Epithelial cell of esophagus (primary cell): Measurements from ENCODE around the gene ELOVL1.
"Not testable (repeated sequence)": the region's sequence is repeated elsewhere in the genome, so short reads cannot be mapped to it uniquely, and the experiment has no call there.

Source experiments
- DNase-seq: peaks from one replicate; pipeline ENCODE4 v3.0.0; 2010; ENCODE audit warnings: low read depth
- H3K4me3 ChIP-seq: 2 replicates; pipeline ENCODE4 v1.5.1; 2011; ENCODE audit warnings: mild to moderate bottlenecking, low read length, control low read depth
- TF ChIP-seq, protein P1 (sequence below): IDR thresholded peaks from 2 replicates; pipeline ENCODE4 v1.5.1; 2011; ENCODE audit warnings: low read depth, mild to moderate bottlenecking, low read length, control low read depth, inconsistent platforms; ENCODE audit not compliant: insufficient read depth; ENCODE audit errors: missing control alignments

Gene ELOVL1

DNA sequence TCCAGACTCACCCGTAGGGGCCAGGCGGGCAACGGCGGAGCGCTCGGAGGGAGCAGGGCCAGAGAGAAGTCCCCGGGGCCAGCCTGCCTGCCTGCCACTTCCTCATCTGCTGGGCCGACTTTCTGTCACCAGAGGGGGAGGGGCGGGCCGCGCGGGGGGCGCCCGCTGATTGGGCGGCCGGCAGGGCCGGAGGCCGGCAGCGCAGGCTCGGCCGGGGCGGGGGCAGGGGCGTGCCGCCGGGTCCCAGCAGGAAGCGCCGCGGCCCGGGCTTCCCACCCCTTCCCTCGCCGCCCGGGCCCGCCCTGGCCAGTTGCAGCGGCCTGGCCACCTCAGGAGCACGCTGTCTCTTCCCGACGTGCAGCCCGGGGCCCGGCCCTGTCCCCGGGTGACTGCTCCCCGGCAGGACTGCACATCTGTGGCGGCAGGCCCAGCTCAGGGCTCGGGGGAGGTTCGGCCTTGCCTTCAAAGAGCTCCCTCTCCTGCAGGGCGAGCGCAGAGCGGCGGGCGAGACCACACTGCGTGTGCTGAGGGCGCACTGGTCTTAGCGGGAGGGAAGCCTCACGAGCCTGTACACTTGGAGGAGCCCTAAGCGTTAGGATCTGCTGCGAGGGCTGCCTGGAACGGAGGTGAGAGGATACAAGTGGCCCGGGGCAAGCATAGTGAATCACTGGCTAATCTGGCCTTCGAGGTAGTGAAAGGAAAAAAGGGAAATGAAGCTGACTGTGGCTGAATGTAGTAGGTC is at the start of gene ELOVL1:
Gene ELOVL1 (minus strand): TSS at position 108 of the 742 bp plus-strand sequence. CDS start 2,402 bp downstream, outside the sequence.
- H3K4me3 ChIP-seq = peak within 1 kb of the TSS; percentile 75
- TF ChIP-seq, protein P1, sequence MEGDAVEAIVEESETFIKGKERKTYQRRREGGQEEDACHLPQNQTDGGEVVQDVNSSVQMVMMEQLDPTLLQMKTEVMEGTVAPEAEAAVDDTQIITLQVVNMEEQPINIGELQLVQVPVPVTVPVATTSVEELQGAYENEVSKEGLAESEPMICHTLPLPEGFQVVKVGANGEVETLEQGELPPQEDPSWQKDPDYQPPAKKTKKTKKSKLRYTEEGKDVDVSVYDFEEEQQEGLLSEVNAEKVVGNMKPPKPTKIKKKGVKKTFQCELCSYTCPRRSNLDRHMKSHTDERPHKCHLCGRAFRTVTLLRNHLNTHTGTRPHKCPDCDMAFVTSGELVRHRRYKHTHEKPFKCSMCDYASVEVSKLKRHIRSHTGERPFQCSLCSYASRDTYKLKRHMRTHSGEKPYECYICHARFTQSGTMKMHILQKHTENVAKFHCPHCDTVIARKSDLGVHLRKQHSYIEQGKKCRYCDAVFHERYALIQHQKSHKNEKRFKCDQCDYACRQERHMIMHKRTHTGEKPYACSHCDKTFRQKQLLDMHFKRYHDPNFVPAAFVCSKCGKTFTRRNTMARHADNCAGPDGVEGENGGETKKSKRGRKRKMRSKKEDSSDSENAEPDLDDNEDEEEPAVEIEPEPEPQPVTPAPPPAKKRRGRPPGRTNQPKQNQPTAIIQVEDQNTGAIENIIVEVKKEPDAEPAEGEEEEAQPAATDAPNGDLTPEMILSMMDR = peak; percentile 23
- peak; percentile 92 for DNase-seq

DNA sequence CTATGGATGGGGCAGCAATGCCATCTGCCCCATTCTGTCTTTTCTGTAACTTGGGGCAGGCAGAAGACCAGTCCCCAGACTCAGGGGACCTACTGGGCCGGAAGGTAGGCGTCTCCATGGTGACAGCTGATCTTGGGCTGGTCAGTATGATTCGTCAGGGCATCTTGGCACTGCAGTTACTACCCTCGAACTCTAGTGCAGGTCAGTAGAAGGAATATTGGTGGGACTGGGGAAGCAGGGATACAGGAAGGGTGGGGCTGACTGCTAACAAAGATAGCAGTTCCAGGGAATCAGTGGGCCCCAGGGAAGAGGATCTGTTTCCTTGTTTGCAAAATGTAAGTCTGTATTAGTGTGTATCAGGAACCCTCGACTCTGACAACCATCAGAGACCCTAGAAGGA is 48.1 kb upstream of the ELOVL1 start:
- DNase-seq = no peak
- TF ChIP-seq, protein P1 = no peak

DNA sequence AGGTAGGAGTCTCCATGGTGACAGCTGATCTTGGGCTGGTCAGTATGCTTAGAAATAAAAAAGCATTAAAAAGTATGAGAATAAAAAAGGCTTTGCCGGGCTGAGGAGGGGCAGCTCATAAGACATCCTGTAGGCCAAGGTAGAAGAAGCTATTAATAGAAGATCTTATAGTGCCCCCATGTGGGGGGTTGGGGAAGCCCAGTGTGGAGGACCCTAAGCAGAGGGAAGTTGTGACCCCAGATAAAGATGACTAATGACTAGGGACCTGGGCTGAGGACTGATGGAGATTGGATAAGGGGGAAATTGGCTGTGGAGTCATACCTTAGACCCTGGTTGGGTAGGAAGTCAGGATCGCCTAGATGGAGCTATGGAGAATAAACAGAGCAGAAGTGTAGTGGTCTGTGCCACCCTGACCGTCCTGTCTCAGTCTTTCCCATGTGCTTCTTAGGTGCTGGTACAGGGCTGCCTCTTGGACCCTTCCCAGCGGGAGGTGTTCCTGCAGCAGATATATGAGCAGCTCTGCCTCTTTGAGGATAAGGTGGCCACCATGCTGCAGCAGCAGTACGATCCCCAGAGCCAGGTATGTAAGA is 46.9 kb upstream of the ELOVL1 start:
- no peak overlapping the region for H3K4me3 ChIP-seq
- peak; percentile 56 for DNase-seq
- TF ChIP-seq, protein P1 = peak; percentile 62

More for the DNA sequence above, 48.1 kb upstream of the ELOVL1 start:
- H3K4me3 ChIP-seq = no peak overlapping the region

DNA sequence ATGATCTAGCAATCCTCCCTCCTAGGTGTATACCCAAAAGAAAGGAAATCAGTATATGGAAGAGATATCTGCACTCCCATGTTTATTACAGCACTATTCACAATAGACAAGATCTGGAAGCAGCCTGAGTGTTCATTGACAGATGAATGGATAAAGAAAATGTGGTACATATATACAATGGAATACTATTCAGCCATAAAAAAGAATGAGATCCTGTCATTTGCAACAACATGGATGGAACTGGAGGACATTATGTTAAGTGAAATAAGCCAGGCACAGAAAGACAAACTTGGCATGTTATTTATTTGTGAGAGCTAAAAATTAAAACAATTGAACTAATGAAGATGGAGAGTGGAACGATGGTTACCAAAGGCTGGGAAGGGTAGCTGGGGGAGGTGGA is 45.6 kb upstream of the ELOVL1 start:
- H3K4me3 ChIP-seq, DNase-seq: not testable (repeated sequence)

DNA sequence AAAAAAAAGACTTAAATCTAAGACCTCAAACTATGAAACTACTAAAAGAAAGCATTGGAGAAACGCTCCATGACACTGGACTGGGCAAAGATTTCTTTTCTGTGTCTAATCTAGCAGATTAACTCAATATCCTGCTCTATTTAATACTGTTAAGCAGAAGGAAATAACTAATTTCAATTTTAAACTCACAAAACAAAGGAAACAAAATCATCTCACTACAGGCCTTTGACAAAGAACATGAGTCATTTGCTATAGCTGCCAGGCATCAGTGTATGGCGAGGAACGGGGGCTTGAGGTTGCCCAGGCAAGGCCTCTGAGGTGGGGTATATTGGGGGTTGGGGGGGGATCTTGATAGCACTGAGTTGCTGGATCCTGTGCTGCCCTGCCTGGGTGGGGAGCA is 42.8 kb upstream of the ELOVL1 start:
- DNase-seq = no peak
- H3K4me3 ChIP-seq = no peak overlapping the region
- TF ChIP-seq, protein P1 = no peak

DNA sequence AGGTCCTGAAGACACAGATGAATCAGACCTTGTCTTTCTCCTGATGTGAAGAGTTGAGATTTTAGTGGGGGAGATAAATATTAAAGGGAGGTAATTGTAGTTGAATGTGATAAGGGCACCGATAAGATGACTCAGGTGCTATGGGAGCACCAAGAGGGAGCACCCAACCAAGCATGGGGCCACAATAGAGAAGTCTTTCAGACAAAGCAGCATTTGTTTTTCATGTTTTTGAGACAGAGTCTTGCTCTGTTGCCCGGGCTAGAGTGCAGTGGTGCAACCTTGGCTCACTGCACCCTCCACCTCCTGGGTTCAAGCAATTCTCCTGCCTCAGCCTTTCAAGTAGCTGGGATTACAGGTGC is 38.0 kb upstream of the ELOVL1 start:
- DNase-seq = no peak
- no peak overlapping the region for H3K4me3 ChIP-seq
- TF ChIP-seq, protein P1 = no peak

DNA sequence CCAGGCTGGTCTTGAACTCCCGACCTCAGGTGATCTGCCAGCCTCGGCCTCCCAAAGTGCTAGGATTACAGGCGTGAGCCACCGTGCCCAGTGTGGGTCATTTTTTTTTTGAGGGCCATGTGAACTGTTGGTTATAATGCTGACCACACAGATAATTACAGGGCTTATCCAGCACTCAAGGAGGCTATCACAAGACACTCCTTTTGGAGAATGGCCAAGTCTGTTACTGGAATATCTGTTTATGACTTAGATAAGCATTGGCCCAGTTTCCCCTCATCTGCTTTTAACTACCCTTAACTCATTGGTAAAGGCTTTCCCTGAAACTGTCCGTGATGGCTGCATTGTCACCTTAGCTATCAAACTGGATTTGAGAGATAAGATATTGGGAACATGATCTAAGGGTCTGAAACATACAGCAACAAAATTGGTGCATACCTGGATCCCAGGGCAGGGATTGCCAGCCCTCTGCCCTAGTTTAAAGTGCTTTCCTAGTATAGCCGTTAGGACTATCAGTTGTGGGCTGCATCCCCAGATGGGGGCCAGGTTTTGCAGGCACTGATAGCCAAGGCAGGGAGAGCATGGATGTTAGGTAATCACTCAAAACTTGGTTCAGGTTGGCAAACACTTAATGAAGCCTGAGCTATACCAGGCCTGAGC is 37.5 kb upstream of the ELOVL1 start:
- H3K4me3 ChIP-seq = no peak overlapping the region
- TF ChIP-seq, protein P1 = no peak
- DNase-seq = no peak
